ENCODE results near the gene C2CD5. TPM values are rescaled to one million over a fixed set of nuclear protein-coding genes. Genes with fewer than 3 reads are reported as not detected.

C2CD5 gene
- total RNA-seq, 2 donors from 2014 or later, result 38.9 to 46.0 TPM

DNA sequence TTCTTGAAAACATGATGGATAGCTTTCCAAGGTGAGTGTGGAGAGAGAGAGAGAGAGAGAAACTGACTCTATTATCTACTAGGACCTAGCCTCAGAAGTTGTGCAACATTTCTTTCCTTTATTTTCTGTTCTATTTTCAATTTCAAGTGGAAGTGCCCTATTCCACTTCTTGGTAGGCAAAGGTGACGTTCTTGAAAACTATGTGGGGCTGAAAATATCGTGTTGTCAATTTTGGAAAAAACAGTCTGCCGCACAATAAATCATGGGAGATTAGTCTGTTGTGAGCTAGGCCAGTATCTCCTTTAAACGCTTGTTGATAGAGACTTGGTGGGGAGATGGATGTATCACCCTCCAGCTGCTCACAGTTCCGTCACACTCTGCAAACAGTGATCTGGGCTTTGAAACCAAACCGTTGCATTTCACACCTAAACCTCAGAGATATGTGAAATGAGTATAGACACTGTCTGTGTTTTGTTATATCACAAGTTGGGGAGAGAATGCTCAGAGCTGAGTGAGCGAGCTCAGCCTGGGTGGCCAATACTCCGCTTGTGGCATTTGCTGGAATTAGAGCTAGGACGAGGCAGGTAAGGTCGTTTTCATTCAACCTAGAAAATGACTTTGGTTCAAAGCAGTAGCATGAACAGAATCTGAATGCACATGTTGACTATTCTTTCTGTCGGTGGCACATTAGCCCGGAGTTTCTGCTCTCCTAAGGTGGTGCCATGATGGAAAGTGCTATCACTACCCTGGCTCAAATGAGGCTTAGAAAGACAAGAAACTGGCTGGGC lies 134.8 kb downstream of the C2CD5 start:
- Histone ChIP-seq H3K36me3 (no peaks in the 10 kb centered on the region), H3K9ac (ENCODE audit: low read depth in 2 of 2, low read length in 2 of 2) (no peak overlapping the region), H3K27ac (no peak overlapping the region), H3K4me3 (no peak overlapping the region), H3K4me1 (no peaks in the 10 kb centered on the region), H3K9me3 (no peaks in the 10 kb centered on the region), H3K27me3 (no peaks in the 10 kb centered on the region)
- DNase-seq, result no peak
- intact Hi-C loops (cut with DNase I), result no loop called here
- TF ChIP-seq, protein P1, sequence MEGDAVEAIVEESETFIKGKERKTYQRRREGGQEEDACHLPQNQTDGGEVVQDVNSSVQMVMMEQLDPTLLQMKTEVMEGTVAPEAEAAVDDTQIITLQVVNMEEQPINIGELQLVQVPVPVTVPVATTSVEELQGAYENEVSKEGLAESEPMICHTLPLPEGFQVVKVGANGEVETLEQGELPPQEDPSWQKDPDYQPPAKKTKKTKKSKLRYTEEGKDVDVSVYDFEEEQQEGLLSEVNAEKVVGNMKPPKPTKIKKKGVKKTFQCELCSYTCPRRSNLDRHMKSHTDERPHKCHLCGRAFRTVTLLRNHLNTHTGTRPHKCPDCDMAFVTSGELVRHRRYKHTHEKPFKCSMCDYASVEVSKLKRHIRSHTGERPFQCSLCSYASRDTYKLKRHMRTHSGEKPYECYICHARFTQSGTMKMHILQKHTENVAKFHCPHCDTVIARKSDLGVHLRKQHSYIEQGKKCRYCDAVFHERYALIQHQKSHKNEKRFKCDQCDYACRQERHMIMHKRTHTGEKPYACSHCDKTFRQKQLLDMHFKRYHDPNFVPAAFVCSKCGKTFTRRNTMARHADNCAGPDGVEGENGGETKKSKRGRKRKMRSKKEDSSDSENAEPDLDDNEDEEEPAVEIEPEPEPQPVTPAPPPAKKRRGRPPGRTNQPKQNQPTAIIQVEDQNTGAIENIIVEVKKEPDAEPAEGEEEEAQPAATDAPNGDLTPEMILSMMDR (IDR thresholded peaks at IDR 0.05), result no peak

DNA sequence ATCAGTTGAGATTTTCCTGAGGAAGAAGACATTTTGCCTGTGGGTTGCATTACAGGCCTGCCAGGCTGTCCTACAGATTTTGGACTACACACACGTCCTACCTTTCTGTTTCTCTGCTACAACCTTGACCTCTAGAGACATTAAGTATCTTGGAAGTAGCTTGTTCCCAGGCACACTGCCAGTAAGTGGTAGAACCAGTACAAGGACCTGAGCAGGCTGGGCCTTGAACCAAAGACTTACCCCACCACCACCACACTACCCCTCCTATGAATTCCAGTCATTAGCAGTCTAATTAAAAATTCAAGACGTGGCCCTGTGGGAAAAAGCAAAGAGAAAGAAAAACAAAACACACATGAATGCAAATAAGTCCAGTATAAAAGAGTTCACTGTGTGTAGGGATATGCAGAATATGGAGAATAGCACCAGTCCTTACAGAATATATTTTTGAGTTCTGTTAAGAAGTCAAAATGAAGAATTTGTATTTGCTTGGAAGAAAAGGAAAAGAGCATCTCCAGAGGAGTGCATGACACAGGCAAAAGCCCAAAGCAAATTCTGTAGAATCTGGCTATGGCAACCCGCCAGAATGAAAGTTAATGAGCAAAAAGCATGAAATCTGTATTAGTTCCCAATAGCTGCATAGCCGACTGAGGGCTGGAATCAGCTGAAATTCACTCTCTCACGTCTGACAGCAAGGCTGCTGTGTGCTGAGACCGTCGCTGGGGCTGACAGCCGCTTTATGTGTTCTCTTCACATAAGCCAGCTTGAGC lies 135.5 kb downstream of the C2CD5 start:
- no peak overlapping the region for H3K4me3 ChIP-seq

DNA sequence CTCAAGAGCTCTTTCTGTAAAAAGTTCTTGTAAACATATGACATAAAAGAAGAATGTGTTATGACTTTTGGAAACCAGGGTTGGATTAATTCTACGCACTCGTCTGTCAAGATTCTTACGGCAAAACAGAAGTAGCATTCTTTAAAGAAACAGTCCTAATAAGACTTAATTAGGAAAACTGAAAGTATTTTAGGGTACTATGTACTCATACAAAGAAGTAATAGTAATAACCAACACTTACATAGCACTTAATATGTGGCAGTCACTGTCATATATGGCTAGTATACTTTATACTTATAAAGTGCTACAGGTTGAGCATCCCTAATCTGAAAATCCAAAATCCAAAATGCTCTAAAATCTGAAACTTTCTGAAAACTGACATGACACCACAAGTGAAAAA lies 136.9 kb downstream of the C2CD5 start:
- DNase-seq, result no peak
- Histone ChIP-seq H3K9ac (ENCODE audit: low read depth in 2 of 2, low read length in 2 of 2) (no peak overlapping the region), H3K4me3 (no peak overlapping the region), H3K9me3 (no peaks in the 10 kb centered on the region), H3K27ac (no peak overlapping the region), H3K36me3 (no peaks in the 10 kb centered on the region), H3K4me1 (no peaks in the 10 kb centered on the region), H3K27me3 (no peaks in the 10 kb centered on the region)
- intact Hi-C loops (cut with DNase I), result no loop called here
- TF ChIP-seq, protein P1 (IDR thresholded peaks at IDR 0.05), result no peak

More for the DNA sequence above, 135.5 kb downstream of the C2CD5 start:
- Histone ChIP-seq H3K36me3 (no peaks in the 10 kb centered on the region), H3K4me1 (no peaks in the 10 kb centered on the region), H3K27ac (no peak overlapping the region), H3K9me3 (no peaks in the 10 kb centered on the region), H3K27me3 (no peaks in the 10 kb centered on the region), H3K9ac (ENCODE audit: low read depth in 2 of 2, low read length in 2 of 2) (peak overlapping the region in 1 of 2 donors; percentile 0)
- DNase-seq, result no peak
- TF ChIP-seq, protein P1 (IDR thresholded peaks at IDR 0.05), result no peak
- intact Hi-C loops (cut with DNase I), result no loop called here

DNA sequence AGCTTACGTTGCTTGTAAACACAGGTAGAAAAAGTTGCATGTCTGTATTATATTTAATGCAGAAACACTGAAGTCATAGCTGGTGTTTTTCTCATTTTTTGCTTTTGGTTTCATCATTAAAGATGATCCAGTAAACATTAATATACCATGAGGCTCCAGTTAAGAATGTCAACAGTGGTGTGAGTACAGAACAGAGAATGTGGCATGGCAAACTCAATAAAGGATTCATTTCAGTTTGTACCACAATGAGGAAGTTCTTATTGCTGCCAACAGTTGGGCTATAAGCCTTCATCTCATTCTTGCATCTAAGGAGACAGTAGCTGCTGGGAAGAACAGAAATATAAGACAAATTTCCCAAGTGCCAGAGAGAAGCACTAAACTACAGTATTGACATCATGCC lies 137.7 kb downstream of the C2CD5 start:
- no peaks in the 10 kb centered on the region for H3K36me3 ChIP-seq
- DNase-seq, result no peak
- no peak overlapping the region for H3K4me3 ChIP-seq
- no peaks in the 10 kb centered on the region for H3K27me3 ChIP-seq
- no peaks in the 10 kb centered on the region for H3K4me1 ChIP-seq
- H3K9me3 ChIP-seq, result no peaks in the 10 kb centered on the region
- no peak overlapping the region for H3K9ac ChIP-seq (ENCODE audit: low read depth in 2 of 2, low read length in 2 of 2)
- intact Hi-C loops (cut with DNase I), result no loop called here
- no peak overlapping the region for H3K27ac ChIP-seq
- TF ChIP-seq, protein P1 (IDR thresholded peaks at IDR 0.05), result no peak

DNA sequence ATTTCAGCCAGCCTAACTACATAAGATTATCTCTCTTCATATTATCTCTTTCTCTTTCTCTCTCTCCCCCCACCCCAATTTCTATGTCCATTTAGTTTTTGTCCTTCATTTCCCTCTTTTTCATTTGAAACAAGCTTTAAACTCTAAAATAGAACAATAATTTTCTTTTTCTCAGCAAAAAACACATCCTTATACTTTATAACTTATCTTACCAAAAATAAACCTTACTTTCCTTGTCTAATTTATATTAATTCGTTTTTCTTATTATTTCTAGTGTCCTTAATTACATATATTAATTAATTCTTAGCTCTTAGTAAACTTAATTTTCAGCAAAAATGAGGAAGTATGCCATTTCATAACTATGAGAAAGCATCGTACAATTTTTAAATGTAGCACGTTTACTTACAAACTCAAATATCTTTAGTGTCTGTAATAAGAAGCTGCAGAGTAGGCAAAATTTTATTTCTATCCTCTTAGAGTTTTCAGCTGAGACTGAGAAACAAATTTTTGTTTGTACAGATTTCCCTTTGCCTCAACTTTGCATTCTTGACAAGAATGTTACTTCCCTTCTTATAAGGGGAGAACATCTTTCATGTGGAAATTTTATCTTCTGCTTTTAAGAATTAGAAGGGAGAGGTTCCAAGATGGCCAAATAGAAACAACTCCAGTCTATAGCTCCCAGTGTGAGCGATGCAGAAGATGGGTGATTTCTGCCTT lies 144.7 kb downstream of the C2CD5 start:
- Histone ChIP-seq H3K27me3 (no peaks in the 10 kb centered on the region), H3K4me3 (no peak overlapping the region), H3K4me1 (no peaks in the 10 kb centered on the region), H3K9me3 (no peaks in the 10 kb centered on the region), H3K9ac (ENCODE audit: low read depth in 2 of 2, low read length in 2 of 2) (no peak overlapping the region), H3K36me3 (no peaks in the 10 kb centered on the region), H3K27ac (no peak overlapping the region)
- TF ChIP-seq, protein P1 (IDR thresholded peaks at IDR 0.05), result no peak
- intact Hi-C loops (cut with DNase I), result no loop called here
- no peak for DNase-seq

All from colonic mucosa (tissue), 4 donors.